NCI-H345 treated with DMSO at 0.1 percent for 48 hours (cell line): Measurements from ENCODE around the gene FEZF2.

Experiments used
- DNase-seq: peaks from one replicate; lab custom pipeline; 2025; ENCODE audit not compliant: unreplicated experiment; lab: John Stamatoyannopoulos, UW

FEZF2 gene

DNA sequence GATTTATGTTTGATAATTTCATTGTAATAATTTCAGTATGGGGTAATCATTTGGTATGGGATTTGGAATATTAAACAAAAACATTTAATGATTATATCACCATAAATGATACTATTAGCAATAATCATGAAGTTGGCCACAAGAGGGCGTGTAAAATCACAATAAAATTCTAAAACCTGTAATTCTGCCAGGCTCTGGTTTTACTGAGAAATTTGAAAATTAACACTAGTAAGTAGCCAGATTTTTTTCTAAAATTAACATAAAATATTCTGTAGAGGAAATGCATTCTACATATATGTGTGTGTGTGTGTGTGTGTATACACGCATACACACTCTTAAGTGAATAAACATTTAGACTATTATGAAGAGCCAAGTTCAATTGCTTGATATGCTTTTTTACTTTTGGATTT, 40.5 kb downstream of the FEZF2 start:
- no peak for DNase-seq

DNA sequence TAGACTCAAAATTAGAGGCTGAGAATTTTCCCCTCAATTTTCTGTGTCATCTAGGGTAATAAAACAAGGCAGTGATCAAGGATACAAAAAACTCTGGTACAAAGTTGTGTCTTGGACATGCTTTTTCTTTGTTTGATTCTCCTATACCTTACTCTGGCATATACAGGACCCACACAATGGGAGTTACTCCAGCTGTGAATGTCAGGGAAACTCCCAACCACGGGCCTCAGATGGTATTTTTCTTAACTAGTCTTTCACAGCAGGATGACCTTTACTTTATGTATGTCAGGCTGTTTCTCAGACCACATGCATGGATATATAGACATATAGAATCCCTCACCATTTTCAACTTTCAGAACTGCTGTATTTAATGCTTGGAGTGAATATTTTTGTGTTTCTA, 41.3 kb downstream of the FEZF2 start:
- DNase-seq = no peak

DNA sequence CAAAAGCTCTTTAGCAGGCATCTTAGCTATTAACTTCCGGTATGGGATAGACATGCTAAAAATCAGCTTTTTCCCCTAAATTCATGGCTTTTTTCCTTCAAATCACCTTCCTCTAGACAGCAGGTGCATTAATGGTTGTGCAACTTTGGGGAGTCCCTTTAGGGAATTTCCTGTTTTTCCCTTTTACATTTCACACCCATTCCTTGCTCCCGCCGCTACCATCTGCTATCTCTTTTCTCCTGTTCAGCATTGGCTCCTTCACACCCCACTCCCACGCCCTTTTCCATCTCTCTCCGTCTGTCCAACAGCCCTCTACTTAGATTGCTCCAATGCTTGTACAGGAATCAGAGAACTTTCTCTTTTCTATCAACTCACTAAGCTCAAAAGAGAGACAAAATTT, 43.4 kb downstream of the FEZF2 start:
- peak; percentile 69 for DNase-seq

DNA sequence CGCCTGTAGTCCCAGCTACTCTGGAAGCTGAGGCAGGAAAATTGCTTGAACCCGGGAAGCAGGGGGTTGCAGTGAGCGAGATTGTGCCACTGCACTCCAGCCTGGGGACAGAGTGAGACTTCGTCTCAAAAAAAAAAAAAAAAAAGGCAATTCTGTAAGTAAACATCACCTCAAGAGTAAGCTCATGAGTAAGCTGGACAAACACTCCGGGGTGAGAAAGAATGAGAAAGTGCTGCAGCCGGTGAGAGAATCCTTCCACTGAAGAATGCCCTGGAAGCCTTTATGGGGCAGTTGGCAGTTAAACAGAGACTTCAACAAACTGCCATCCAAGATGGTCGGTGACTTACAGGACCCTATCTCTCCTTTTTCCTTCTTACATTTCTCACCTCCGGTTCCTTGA, 47.5 kb downstream of the FEZF2 start:
- DNase-seq = no peak

DNA sequence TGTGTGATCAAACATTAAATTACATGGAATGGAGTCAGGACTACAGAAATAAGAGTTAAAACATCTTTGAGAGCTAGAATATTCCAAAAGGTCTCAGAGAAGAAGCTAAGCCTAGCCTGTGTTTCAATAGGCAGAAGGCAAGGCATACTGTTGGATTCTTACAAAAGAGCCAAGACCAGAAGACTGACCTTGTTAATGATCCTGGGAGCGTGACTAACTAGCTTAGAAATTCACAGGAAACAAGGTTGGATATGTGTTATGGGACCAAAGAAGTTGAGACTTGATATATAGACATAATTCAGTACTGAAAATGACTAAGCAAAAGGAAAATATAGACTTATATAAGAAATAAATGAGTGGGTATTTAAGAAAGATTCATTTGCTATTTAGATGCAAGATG, 50.1 kb downstream of the FEZF2 start:
- DNase-seq = no peak
